Stimulated activated CD8-positive, alpha-beta memory T cell treated with anti-CD3 and anti-CD28 coated beads, Interleukin-15, amount 100 ng/mL, for 1 hour (primary cell): ENCODE measurements around the gene ZNF792.
"Not testable (repeated sequence)": the region's sequence is repeated elsewhere in the genome, so short reads cannot be mapped to it uniquely, and the experiment has no call there.

Experiments
- DNase-seq: peaks from one replicate; pipeline ENCODE4 v3.0.0-alpha.2; 2020; ENCODE audit warnings: low read depth

ZNF792 gene

DNA sequence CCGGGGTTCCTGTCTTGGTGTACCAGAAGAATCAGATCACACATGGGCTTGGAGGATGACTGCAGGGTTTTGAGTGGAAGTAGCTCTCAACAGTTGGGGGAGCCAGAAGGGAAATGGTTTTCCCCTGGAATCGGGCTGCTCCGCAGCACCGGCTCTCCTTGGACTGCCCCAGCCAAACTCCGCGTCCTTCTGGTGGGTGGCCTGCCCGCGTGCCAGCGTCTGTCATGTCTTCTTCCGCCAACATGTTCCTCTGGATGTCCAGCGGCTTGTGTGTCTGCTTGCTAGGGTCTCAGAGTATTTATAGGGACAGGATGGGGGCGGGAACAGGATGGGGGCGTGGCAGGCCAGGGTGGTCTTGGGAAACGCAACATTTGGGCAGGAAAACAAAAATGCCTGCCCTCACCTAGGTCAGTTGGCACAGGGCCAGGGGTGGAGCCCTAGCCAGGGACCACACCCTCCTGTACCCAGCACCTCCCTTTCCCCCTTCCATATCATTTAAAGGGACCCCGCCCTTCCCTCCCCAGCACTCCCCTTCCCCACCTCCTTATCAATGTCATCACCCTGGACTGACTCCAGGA, 38.7 kb downstream of the ZNF792 start:
- DNase-seq, result no peak

- not testable (repeated sequence) for DNase-seq
These were observed 43.8 kb downstream of the ZNF792 start for GRCh38 chr19:34920090-34920786.

- DNase-seq, result no peak
These were observed 45.8 kb downstream of the ZNF792 start for GRCh38 chr19:34918190-34918589.

GRCh38 chr19:34917144-34917543, 46.9 kb downstream of the ZNF792 start:
- DNase-seq, result not testable (repeated sequence)

- no peak for DNase-seq
These were observed 53.3 kb downstream of the ZNF792 start for GRCh38 chr19:34910770-34911169.
